Glomerular visceral epithelial cell (primary cell): ENCODE results near the gene FAM131C.

ENCODE experiments used
- DNase-seq: peaks from one replicate; pipeline ENCODE4 v3.0.0-alpha.2; 2016; ENCODE audit errors: extremely low spot score

FAM131C gene

DNA sequence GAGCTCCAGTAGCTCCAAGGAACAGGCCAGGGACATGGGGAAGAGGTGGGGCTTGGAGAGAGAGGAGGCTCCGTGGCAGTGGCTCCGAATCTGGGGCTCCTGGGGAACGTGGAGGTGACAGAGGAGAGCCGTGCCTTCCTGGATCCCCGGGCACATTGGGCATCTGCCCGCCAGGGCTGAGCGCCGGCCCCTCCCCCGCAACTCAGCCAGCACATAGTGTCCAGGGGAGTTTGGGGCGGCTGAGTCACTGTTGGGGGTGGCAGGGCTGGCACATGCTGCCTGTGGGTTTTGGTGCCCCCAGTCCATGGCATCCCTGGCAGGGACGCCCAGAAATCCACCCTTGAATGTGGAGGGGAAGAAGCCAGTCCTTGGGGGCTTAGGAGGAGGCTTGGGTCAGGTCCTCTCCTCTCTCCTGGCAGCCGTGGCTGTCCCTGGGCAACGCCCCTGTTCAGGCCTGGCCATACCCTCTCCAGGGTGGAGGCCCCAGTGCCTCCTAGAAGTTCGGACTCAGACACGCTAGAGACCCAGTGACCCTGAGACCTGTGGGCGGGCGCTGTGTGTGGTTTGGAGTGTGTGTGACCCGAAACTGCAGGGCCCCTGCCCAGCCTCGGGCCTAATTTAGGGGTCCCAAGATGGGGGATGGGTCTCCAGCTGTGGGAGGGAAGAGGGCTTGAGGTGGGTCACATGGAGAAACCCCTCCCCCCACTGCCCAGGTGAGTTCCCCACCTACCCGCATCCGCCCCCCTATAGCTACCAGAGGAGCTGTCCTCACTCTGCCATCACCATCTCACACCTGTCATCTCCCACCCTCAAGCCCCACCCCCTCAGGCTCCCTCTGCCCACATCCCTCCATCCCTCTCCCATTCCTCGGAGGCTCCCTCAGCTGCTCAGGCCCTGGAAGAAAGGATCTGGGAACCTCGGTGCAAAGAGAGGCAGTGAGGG, 57.2 kb downstream of the FAM131C start:
- no peak for DNase-seq

DNA sequence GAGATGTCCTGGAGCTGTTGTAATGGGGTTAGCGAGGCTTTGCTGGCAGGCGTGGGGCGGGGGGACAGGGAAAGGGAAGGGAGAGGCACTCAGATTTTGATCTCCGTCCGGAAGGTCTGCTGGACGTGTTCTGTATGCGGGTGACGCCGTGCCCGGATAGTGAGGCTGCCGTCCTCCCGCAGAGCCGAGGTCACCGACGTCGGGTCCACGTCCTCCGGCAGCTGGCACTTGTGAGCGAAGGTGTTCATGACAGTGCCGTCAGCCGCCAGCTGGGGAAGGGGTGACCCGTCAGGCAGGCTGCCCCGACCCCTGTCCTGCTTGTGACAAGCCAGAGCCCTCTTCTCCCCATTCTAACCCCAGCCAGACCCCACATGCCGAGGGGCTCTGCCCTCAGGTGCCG, 58.0 kb downstream of the FAM131C start:
- DNase-seq, result no peak

DNA sequence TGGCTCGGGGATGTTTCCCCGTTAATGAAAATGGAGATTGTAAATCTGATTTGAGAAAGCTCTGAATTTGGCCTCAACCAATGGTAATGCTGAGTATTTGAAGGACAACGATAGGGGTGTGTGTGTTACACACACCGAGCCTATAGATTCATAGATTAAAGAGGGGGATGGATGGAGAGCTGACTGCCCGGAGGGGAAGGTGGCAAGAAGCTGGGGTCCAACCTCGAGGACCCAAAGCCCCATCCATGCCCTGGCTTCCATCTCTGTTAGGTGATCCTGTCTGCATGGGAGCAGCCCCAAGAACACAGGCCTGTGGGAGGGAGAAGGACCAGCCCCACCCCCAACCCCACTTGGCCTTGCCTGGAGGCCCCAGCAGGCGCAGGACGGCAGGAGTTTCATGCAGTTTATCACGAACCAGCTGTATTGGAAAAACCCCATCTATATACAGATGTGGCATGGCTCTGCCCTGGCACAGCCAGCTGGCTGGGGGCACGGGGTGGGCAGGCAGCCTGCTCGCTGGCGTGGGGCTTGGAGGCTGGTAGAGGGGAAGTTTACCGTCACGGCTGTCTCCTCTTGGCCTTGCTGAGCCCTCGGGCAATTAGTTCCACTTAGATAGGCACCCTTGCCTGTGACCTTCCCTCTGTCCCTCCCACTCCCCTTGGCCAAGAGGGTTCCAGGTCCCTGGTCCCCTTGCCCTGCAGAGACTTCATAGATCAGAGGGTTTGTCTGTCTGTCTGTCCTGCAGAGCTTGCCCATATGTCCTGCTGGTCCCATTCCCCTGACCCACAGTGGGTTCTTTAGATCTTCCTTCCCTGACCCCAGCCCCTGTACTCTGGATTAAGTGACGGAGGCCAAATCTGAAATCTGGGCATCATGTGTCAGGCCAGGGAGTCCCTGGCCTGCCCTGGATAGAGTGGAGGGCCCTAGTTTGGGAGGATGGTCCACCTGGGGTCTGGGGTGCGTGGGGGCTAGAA, 58.7 kb downstream of the FAM131C start:
- DNase-seq, result no peak

DNA sequence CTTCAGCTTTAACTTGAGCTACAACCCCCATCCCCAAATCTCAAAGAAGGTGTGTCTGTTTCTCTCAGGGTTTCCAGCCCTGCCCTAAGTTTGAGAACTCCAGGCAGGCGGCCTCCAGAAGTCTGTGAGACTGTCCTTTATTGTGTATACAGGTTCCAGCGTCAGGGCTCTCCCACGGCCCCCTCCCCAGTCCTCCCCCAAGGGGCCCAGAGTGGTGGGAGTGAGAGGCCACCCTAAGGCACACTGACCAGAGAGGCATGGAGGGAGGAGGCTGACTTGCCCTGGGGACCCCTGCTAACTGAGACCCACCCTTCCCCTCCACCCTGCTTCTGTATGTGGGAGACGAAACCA, 59.6 kb downstream of the FAM131C start:
- DNase-seq, result no peak

DNA sequence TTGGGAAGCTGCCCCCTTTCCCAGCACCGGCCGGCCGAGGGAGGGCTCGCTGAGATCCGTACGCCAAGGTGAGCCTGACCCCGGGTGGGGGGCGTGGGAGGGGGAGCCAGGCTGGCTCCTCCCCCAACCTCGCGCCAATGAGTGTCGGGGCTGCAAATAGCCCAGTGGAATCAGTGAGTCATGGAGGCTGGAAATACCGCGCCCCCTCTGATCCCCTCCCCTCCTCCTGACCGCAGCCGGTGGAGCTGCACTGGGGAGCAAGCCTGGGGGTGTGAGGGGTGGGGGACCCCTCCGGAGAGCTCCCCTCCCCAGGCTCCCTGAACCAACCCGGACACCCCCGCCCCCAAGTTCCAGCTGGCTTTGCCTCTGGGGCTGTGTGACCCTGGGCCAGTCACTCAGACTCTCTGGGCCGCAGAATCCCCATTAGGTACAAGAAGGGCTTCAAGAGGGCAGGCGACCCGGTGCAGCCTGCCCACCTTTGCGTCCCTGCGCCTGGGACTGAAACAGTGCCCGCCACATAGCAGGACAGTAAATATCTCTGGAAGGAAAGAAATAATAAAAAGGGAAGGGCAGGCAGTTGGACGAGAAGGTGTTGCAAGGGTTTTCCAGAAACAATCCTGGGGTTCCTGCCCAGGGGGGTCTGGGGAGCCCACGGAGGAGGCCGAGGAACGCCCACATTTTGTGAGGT, 60.1 kb downstream of the FAM131C start:
- DNase-seq, result peak; percentile 62

DNA sequence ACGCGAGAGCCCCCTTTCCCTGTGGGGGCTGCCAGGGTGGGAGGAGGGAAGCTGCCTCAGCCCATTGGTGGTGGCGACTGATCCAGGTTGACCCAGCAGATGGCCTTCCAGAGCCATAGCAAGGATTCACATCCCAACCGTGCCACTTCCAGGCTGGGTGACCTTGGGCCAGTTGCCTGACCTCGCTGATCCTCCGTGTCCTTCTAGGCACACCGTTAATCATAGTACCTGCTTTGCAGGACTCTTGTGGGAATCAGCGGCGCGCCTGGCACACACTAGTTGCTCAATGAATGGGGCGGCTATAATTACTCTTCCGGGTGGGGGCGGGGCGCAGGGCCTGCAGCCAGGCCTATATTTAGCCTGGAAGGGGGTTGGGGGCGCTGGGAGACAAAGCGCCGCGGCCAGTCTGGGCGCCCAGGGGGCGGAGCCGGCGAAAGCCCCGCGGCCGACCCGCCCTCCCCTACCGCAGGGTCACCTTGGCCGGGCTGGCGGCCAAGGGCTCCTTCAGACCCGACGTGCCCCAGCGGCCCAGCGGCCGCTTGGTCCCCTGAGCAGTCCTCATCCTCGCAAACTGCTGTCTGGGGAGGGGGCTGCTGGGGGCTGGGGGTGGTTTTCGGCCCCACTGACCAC, 60.7 kb downstream of the FAM131C start:
- peak; percentile 67 for DNase-seq

DNA sequence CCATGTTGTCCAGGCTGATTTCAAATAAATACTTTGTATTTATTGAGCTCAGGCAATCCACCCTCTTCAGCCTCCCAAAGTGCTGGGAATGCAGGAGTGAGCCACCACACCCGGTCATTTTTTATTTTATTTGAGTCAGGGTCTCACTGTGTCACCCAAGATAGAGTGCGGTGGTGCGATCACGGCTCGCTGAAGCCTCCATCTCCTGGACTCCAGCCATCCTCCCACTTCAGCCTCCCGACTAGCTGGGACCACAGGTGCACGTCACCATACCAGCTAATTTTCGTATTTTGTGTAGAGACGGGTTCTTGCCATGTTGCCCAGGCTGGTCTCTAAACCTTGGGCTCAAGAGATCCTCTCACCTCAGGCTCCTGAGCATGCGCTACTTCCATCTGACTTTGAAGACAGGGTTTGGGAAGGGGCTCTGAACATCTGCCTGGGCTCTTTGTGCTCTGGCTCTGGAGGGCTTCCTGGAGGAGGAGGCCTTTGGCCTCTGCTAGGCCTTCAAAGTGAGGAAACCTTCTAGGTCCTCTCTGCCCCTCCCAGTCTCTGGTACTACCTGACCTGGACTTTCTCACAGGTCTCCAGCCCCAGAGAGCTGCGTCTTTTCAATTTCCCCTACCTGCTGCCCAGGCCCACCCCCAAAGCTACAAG, 61.4 kb downstream of the FAM131C start:
- DNase-seq, result no peak

DNA sequence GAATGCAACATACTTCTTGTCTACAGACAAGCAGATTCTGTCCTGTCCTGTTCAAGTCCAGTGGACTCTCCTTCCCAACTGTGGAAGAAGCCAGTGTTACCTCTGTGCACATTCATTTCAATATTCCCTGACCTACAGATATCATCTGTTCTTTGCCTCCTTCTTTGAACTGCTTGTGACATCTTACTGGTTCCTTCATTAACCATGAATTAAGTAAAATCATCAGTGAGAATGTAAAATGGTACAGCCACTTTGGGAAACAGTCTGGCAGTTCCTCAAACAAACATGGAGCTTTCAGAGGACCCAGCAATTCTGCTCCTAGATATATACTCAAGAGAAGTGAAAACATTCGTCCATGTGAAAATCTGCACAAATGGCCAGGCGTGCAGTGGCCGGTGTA, 62.6 kb downstream of the FAM131C start:
- no peak for DNase-seq

DNA sequence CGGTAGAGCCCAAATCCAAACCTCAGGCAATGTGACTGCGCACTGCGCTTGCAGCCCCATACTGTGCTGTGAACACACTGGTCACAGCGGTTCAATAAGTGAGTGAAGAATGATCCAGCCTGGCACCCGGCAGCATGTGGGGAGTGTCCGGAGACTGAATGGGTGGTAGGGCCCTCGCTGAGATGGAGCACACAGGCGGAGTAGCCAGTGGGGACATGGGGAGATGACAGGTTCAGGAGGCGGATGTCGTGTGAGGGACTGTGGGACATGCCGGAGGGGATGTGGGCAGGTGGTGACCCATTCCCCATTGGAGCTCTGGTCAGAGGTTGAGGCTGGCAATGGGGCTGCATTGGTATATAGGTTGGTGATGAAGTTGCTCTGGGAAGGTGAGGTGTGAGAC, 63.8 kb downstream of the FAM131C start:
- no peak for DNase-seq

DNA sequence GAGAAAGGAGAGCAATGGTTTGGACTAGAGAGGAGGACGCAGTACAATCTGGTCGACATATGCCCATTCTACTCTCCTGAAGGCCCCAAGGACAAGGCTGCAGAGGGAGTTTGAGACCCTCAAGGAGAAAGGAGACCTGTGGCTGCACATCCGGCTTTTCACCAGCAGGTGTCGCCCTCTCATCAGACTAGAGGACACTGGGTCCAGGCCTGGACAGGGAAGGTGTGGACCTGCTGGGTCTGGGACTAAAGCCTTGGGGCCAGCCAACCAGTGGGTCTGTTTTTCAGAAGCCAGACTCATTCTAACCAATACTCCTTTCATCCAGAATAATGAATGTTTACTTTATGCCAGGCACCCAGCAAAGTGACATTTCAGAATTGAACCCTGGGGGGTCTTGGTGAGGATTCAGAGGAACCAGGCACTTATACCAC, 64.4 kb downstream of the FAM131C start:
- DNase-seq, result peak; percentile 79
